GM18909 (cell line): ENCODE data around the gene CEP164.
"Not testable (repeated sequence)": the region's sequence is repeated elsewhere in the genome, so short reads cannot be mapped to it uniquely, and the experiment has no call there.

Experiments
- ATAC-seq: cut with Tn5 transposase; IDR thresholded peaks from one replicate; pipeline ENCODE4 v1.9.1; 2021; ENCODE audit warnings: mild to moderate bottlenecking; ENCODE audit not compliant: unreplicated experiment, poor library complexity

Gene CEP164

DNA sequence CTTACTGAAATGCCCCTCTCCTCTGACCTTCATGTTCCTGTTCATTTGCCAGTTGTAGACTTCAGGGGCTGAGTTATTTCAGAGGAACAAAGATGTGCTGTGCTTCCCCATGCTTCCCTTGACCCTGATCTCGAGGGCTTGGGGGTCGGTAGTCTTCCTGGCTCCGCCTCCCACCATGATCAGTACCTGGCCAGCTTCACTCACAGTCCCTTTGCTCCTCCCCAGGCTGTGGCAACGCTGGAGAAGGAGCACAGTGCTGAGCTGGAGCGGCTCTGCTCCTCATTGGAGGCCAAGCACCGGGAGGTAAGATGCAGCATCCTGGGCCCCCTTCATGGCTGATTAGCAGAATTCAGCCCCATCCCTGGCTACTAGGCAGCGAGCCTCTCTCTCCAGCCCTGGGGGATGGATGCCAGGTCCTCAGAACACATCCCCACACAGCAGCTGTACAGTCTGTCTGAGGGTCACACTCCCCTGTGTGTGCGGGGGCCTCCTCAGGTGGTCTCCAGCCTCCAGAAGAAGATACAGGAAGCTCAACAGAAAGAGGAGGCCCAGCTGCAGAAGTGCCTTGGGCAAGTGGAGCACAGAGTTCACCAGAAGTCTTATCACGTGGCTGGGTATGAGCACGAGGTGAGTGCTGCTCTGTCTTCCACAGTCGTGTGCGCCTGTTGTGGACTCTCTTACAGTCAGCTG is 64.5 kb downstream of the CEP164 start:
- no peak for ATAC-seq

- ATAC-seq, result no peak
These were observed 65.3 kb downstream of the CEP164 start for GRCh38 chr11:117392979-117393378.

DNA sequence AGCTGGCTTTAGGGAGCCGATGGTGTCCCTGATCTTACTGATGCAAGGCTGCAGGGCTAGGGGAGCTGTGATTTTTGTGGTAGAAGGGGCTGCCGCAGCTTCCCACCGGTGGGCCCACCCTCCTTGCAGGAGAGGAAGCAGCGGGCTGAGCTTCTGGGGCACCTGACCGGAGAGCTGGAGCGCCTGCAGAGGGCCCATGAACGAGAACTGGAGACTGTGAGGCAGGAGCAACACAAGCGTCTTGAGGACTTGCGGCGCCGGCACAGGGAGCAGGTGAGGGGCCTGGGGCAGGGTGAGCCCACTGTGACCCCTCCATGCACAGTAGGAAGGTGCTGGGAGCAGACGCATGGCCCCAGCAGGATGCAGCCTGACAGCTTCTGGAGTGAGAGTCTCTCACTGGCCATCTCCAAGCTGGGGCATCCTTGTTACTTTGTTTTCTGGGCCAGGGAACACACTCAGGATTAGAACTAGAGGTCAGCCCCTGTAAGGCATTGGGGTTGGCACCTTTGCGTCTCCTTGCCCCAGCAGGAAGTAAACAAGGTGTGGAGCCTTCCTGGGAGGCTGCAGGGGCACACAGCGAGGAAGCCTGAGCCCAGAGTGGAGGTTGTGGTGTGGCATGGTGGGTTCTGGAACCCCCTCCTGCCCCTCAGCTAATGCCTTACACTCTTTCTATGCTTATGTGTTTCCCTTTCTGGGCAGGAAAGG is 66.7 kb downstream of the CEP164 start:
- ATAC-seq, result no peak

DNA sequence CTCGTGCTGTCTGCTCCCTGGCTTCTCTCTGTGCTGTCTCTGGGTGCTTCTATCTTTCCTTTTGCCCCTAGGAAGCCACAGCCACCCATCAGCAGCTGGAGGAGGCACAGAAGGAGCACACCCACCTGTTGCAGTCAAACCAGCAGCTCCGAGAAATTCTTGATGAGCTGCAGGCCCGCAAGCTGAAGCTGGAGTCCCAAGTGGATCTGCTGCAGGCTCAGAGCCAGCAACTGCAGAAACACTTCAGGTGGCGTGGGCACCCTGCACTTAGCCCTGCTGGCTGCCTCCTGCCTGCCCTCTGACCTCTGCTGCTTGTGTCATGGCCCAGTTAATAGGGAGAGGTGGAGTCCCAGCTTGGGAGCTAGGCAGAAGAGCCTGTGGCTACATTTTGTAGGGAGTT is 67.8 kb downstream of the CEP164 start:
- ATAC-seq, result no peak

GRCh38 chr11:117396970-117397369 is 69.3 kb downstream of the CEP164 start:
- no peak for ATAC-seq

DNA sequence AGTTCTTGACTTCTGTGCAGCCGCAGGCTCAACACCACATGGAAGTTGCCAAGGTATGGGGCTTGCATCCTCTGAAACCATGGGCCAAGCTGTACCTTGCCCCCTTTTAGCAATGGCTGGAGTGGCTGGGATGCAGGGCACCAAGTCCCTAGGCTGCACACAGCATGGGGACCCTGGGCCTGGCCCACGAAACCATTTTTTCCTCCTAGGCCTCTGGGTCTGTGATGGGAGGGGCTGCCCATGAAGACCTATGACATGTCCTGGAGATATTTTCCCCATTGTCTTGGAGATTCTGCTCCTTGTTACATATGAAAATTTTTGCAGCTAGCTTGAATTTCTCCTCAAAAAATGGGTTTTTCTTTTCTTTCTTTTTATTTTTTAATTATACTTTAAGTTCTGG is 71.0 kb downstream of the CEP164 start:
- ATAC-seq, result not testable (repeated sequence)

- ATAC-seq, result not testable (repeated sequence)
These were observed 71.6 kb downstream of the CEP164 start for GRCh38 chr11:117399100-117399840.

DNA sequence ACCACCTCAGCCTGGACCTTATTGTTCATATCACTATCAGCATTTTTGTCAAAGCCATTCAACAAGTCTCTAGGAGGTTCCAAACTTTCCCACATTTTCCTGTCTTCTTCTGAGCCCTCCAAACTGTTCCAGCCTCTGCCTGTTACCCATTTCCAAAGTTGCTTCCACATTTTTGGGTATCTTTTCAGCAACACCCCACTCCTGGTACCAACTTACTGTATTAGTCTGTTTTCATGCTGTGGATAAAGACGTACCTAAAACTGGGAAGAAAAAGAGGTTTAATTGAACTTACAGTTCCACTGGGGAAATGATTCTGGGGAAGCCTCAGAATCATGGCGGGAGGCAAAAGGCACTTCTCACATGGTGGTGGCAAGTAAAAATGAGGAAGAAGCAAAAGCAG is 78.2 kb downstream of the CEP164 start:
- ATAC-seq, result not testable (repeated sequence)

DNA sequence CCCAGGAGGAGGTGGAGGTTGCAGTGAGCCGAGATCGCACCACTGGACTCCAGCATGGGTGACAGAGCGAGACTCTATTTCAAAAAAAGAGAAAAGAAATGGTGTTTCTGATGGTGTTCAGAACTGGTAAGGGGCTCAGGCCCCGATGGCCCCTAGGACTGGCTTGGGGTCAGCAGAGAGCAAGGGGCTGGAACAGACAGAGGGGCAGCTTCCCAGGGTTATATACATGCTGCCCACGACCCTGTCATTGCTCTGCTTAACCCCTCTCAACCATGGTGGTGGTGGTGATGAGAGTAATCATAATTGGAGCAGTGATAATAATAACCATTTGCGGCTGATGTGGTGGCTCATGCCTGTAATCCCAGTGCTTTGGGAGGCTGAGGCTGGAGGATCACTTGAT is 79.4 kb downstream of the CEP164 start:
- ATAC-seq, result no peak

- ATAC-seq, result no peak
These were observed 80.7 kb downstream of the CEP164 start for GRCh38 chr11:117408356-117408755.

- ATAC-seq, result no peak
These were observed 81.9 kb downstream of the CEP164 start for GRCh38 chr11:117409511-117409910.

GRCh38 chr11:117410238-117410637 is 82.6 kb downstream of the CEP164 start:
- no peak for ATAC-seq

DNA sequence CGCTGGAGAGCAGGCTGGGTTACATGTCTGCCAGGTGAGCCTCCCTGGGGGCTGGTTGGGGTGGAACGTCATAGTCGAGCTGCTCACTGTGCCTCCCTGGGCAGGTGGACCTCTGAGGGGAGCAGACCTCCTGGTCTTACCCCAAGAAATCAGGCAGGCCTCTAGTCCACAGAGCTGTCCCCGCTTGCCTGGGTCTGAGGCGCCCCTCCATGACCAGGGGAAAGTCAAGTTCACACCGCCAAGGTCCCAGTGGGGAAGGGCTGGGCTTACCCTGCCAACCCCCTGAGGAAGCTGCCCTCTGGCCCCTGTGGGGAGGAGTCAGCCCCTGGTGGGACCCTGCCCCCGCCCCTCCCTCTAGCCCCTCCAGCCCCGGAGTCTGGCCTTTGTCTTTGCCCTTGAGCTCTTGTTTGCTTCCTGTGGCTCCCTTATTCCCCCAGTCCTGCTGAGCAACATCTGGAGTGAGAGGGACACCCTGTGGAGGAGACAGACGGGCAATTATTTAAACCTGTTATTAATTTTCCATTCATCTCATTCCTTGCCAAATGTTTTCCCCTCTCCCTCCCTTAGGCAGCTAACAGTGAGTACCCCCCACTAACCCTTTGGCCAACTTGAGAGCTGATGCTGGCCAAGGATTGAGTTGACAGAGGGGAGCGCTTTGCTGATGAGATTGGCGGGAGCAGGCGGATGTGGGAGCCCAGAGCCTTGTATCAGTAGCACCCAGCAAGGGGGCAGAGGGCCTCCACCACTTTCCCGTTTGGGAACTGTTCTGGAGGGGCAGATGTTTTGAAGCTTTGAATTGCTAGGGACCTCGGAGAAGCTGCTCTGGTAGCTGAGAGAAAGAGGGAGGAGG is 83.4 kb downstream of the CEP164 start:
- no peak for ATAC-seq

DNA sequence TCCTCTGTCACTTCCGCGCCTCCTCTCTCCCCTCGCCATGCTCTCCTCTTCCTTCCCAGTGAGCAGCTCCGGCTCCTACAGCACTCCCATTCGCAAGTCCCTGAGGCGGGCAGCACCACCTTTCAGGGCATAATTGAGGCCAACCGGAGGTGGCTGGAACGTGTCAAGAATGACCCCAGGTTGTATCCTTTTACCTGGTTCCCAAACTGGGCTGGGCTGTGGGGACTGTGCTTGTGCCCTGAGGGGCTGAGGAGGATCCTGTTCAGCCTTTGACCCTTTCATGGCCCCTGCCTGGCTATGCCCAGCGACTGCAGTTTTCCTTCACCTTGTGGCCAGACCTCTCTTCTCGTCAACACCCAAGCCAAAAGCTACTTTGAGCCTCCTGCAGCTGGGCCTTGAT is 84.1 kb downstream of the CEP164 start:
- no peak for ATAC-seq

DNA sequence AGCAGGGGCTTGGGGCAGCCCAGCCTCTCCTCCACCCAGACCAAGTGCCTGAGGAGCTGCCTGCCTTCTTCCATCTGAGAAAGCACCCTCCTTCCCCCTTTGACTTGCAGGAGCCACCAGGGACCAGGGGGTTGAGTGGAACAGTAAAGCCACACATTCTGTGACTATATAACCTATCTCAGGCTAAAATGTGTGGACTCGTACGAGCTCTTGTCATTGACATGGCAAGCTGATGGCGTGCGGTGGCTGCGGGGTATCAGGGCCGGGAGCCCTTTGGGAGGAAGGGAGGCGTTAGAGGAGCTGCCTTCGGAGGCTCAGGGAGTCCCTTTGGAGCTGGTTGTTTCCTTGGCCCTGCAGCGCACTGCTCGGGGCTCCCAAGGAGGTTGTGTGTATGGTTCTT is 84.5 kb downstream of the CEP164 start:
- ATAC-seq, result no peak

- no peak for ATAC-seq
These were observed 85.1 kb downstream of the CEP164 start for GRCh38 chr11:117412653-117413275.

DNA sequence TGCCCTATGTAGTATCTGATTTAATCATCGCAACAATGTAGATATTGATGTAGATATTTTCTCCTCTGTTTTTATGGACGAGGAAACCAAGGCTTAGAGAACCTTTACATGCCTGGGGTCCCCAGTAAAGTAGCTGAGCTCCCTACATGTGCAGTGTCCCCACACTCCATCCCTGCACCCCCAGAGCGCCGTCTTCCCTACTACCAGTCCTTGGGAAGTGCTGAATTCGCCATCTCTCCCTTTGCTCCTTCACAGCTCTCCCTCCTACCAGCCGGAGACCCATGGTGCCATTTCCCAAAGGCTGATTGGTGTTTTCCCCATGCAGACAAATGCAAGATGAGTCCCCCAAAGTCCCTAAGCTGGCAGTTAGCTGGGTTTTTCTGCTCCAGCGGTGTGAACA is 86.0 kb downstream of the CEP164 start:
- ATAC-seq, result no peak

DNA sequence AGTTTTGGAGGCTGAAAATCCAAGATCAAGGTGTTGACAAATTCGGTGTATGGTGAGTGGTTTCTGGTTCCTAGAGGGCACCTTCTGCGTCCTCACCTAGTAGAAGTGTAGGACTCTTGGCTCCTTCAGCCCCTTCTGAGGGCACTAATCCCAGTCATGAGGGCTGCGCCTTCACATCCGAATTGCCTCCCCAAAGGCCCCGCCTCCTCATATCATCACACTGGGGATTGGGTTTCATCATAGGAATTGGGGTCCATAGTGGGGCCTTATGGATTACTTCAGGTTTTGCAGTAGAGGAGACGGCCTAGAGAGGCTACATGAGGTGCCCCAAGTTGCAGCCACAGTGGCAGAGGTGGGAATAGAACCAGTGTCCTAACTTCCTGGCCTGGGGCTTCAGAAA is 87.1 kb downstream of the CEP164 start:
- ATAC-seq, result no peak

GRCh38 chr11:117415358-117415896 is 87.8 kb downstream of the CEP164 start:
- ATAC-seq, result no peak

DNA sequence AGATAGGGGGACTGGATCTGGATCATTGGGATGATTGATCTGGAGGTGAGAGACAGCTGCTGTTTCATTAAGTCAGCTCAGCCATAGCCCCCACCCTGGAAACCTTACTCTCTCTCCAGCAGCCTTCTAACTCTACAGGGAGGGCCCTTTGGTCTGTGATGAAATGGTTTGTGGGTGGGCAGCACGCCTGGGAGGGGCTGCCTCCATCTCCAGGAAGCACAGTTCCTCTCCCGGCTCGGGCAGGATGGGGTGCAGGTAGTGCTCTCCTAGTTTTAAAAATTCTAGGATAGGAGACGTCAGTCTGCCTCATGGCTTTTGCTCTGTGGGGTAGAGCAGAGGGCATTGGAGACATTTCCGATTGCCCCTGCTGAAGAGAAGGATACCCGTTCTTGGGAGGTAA is 89.7 kb downstream of the CEP164 start:
- ATAC-seq, result no peak
